HepG2 (cell line): Measurements from ENCODE around the gene HK3. TPM values are rescaled to one million over a fixed set of nuclear protein-coding genes. Genes with fewer than 3 reads are reported as not detected.
A peak's percentile ranks its signal among the peaks of the same experiment; 100 is the strongest.

Source experiments
- FOXC1 ChIP-seq: sonication (generic); formaldehyde crosslinking; IDR thresholded peaks from 2 replicates; pipeline ENCODE4 v1.8.0; 2022; ENCODE audit warnings: mild to moderate bottlenecking, missing genetic modification reagents, borderline replicate concordance
- KDM1A ChIP-seq: IDR thresholded peaks from 2 replicates; pipeline ENCODE4 v1.6.1; 2016; ENCODE audit warnings: missing compliant biosample characterization
- MYC ChIP-seq: sonication (generic); formaldehyde crosslinking; IDR thresholded peaks from 2 replicates; pipeline ENCODE4 v1.9.0; 2021; ENCODE audit warnings: missing genetic modification reagents, borderline replicate concordance
- NCOA1 ChIP-seq: sonication (generic); formaldehyde crosslinking; IDR thresholded peaks from 2 replicates; pipeline ENCODE4 v1.9.0; 2021; ENCODE audit warnings: missing genetic modification reagents
- PRPF4 ChIP-seq: fragments of 200-400 bp; formaldehyde crosslinking; IDR thresholded peaks from 2 replicates; pipeline ENCODE4 v1.6.1; 2016; ENCODE audit warnings: low read length, low read depth; ENCODE audit not compliant: poor library complexity, severe bottlenecking
- SATB2 ChIP-seq: sonication (generic); formaldehyde crosslinking; IDR thresholded peaks from 2 replicates; pipeline ENCODE4 v1.5.0; 2020; ENCODE audit warnings: missing genetic modification reagents
- SIN3A ChIP-seq: IDR thresholded peaks from 2 replicates; pipeline ENCODE4 v1.6.1; 2011; ENCODE audit warnings: low read depth, mild to moderate bottlenecking, control low read depth, low read length, borderline replicate concordance
- SP1 ChIP-seq, 2 experiments: fragments of 450-650 bp in 1 of 2; sonication (generic) in 1 of 2; formaldehyde crosslinking in 1 of 2; IDR thresholded peaks; 2 replicates each; pipeline versions ENCODE4 v1.4.0 to v1.6.1; 2016 to 2020; ENCODE audit warnings: missing genetic modification reagents in 1 of 2
- SP4 ChIP-seq: sonication (generic); formaldehyde crosslinking; IDR thresholded peaks from 2 replicates; pipeline ENCODE4 v1.8.1; 2023; ENCODE audit warnings: mild to moderate bottlenecking, missing genetic modification reagents
- SRSF9 ChIP-seq: fragments of 200-400 bp; formaldehyde crosslinking; IDR thresholded peaks from 2 replicates; pipeline ENCODE4 v1.6.1; 2018; ENCODE audit warnings: borderline replicate concordance, mild to moderate bottlenecking, low read depth, low read length; ENCODE audit not compliant: insufficient read depth, poor library complexity, severe bottlenecking
- ZBTB33 ChIP-seq: sonication (generic); formaldehyde crosslinking; IDR thresholded peaks from 2 replicates; pipeline ENCODE4 v1.4.0; 2020; ENCODE audit warnings: missing genetic modification reagents
- ZSCAN5A ChIP-seq: sonication (generic); formaldehyde crosslinking; IDR thresholded peaks from 2 replicates; pipeline ENCODE4 v1.8.0; 2022; ENCODE audit warnings: mild to moderate bottlenecking, missing genetic modification reagents, borderline replicate concordance
- polyA plus RNA-seq, 8 experiments: library from polyadenylated mRNA; depleted of rRNA in 3 of 8; stranded (reverse) in 7 of 8; unstranded in 1 of 8; fragments of >200 nt; fragmentation: Illumina TruSeq in 4 of 8; extraction: Trizol in 4 of 8; gene quantifications; 2 replicates each; pipeline versions ENCODE4 v1.2.1 to v1.2.3, GENCODE V29; 2011 to 2016; ENCODE audit warnings: low read depth in 4 of 8, missing spikeins in 1 of 8, mixed read lengths in 1 of 8; ENCODE audit not compliant: insufficient read depth in 1 of 8
- total RNA-seq, 5 experiments: library from RNA; depleted of rRNA; stranded (reverse); fragments of >200 nt; fragmentation: Illumina TruSeq; extraction: Trizol; gene quantifications; 2 replicates each; pipeline ENCODE4 v1.2.3, GENCODE V29; 2016; ENCODE audit warnings: low read depth in 1 of 5
- TF ChIP-seq, protein P1 (sequence below): sonication (generic); formaldehyde crosslinking; IDR thresholded peaks from 2 replicates; pipeline ENCODE4 v1.5.1; 2020; ENCODE audit warnings: mild to moderate bottlenecking, missing genetic modification reagents
- TF ChIP-seq, protein P2 (sequence below): sonication (generic); formaldehyde crosslinking; IDR thresholded peaks from 2 replicates; pipeline ENCODE4 v1.8.0; 2022; ENCODE audit warnings: mild to moderate bottlenecking, missing genetic modification reagents, moderate library complexity
- TF ChIP-seq, protein P3 (sequence below): sonication (generic); formaldehyde crosslinking; IDR thresholded peaks from 2 replicates; pipeline ENCODE4 v1.4.0; 2020; ENCODE audit warnings: missing genetic modification reagents, borderline replicate concordance

HK3 gene
- total and polyA plus RNA-seq, 2 of the 13 experiments (the other 11 are each of a cell fraction or from before 2014, with no cell fraction given): not detected

DNA sequence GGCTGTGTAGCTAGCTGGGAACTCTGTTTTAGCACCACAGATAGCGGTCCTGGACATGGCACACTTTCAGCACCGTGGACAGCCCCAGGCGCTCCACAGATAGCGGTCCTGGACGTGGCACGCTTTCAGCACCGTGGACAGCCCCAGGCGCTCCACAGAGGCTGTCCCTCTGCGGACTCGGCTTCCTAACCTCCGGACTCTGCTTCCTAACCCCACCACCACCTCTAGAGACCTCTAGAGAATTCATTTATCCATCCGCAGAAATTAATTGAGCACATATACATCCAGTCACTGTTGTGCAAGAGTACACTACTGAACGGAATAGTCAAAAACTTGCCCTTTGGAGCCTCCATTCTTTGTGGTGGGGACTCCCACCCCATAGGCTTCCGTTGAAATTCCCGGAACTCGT is 61.4 kb downstream of the HK3 start (continued):
- TF ChIP-seq NCOA1 (CRISPR knock-in tag) (peak; percentile 99), SIN3A (peak; percentile 100), SP4 (CRISPR knock-in tag) (peak; percentile 99), MYC (CRISPR knock-in tag) (peak; percentile 98), ZBTB33 (CRISPR knock-in tag) (peak; percentile 94), SATB2 (CRISPR knock-in tag) (peak; percentile 100), FOXC1 (CRISPR knock-in tag) (peak; percentile 100), KDM1A (CRISPR knock-in tag) (peak; percentile 91; the same call in 1 of the 2 replicates), ZSCAN5A (CRISPR knock-in tag) (peak; percentile 100), SRSF9 (no peak), SP1 (IDR thresholded peaks at IDR 0.05) (no peak), SP1 (CRISPR knock-in tag; IDR thresholded peaks at IDR 0.05) (peak; percentile 84), PRPF4 (no peak)
- TF ChIP-seq, protein P1, sequence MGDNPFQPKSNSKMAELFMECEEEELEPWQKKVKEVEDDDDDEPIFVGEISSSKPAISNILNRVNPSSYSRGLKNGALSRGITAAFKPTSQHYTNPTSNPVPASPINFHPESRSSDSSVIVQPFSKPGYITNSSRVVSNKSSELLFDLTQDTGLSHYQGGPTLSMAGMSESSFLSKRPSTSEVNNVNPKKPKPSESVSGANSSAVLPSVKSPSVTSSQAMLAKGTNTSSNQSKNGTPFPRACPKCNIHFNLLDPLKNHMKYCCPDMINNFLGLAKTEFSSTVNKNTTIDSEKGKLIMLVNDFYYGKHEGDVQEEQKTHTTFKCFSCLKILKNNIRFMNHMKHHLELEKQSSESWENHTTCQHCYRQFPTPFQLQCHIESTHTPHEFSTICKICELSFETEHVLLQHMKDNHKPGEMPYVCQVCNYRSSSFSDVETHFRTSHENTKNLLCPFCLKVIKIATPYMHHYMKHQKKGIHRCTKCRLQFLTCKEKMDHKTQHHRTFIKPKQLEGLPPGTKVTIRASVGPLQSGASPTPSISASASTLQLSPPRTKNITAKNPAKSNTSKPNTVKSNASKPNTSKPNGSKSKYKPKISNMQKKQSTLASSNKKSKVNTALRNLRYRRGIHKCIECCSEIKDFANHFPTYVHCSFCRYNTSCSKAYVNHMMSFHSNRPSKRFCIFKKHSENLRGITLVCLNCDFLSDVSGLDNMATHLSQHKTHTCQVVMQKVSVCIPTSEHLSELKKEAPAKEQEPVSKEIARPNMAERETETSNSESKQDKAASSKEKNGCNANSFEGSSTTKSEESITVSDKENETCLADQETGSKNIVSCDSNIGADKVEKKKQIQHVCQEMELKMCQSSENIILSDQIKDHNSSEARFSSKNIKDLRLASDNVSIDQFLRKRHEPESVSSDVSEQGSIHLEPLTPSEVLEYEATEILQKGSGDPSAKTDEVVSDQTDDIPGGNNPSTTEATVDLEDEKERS: peak; percentile 100
- TF ChIP-seq, protein P2, sequence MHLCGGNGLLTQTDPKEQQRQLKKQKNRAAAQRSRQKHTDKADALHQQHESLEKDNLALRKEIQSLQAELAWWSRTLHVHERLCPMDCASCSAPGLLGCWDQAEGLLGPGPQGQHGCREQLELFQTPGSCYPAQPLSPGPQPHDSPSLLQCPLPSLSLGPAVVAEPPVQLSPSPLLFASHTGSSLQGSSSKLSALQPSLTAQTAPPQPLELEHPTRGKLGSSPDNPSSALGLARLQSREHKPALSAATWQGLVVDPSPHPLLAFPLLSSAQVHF (CRISPR knock-in tag): peak; percentile 100
- TF ChIP-seq, protein P3, sequence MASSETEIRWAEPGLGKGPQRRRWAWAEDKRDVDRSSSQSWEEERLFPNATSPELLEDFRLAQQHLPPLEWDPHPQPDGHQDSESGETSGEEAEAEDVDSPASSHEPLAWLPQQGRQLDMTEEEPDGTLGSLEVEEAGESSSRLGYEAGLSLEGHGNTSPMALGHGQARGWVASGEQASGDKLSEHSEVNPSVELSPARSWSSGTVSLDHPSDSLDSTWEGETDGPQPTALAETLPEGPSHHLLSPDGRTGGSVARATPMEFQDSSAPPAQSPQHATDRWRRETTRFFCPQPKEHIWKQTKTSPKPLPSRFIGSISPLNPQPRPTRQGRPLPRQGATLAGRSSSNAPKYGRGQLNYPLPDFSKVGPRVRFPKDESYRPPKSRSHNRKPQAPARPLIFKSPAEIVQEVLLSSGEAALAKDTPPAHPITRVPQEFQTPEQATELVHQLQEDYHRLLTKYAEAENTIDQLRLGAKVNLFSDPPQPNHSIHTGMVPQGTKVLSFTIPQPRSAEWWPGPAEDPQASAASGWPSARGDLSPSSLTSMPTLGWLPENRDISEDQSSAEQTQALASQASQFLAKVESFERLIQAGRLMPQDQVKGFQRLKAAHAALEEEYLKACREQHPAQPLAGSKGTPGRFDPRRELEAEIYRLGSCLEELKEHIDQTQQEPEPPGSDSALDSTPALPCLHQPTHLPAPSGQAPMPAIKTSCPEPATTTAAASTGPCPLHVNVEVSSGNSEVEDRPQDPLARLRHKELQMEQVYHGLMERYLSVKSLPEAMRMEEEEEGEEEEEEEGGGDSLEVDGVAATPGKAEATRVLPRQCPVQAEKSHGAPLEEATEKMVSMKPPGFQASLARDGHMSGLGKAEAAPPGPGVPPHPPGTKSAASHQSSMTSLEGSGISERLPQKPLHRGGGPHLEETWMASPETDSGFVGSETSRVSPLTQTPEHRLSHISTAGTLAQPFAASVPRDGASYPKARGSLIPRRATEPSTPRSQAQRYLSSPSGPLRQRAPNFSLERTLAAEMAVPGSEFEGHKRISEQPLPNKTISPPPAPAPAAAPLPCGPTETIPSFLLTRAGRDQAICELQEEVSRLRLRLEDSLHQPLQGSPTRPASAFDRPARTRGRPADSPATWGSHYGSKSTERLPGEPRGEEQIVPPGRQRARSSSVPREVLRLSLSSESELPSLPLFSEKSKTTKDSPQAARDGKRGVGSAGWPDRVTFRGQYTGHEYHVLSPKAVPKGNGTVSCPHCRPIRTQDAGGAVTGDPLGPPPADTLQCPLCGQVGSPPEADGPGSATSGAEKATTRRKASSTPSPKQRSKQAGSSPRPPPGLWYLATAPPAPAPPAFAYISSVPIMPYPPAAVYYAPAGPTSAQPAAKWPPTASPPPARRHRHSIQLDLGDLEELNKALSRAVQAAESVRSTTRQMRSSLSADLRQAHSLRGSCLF (CRISPR knock-in tag): peak; percentile 100
